Stimulated activated CD4-positive, alpha-beta T cell treated with anti-CD3 and anti-CD28 coated beads, Interleukin-15, amount 100 ng/mL, for 24 hours (primary cell): Measurements from ENCODE around the gene BFAR.
"Not testable (repeated sequence)": the region's sequence is repeated elsewhere in the genome, so short reads cannot be mapped to it uniquely, and the experiment has no call there.

Source experiments
- DNase-seq: peaks from one replicate; pipeline ENCODE4 v3.0.0-alpha.2; 2020

BFAR gene

GRCh38 chr16:14701859-14702258 lies 69.1 kb downstream of the BFAR start:
- DNase-seq, result not testable (repeated sequence)

- DNase-seq, result not testable (repeated sequence)
Measured at GRCh38 chr16:14702672-14703071, 69.9 kb downstream of the BFAR start.

DNA sequence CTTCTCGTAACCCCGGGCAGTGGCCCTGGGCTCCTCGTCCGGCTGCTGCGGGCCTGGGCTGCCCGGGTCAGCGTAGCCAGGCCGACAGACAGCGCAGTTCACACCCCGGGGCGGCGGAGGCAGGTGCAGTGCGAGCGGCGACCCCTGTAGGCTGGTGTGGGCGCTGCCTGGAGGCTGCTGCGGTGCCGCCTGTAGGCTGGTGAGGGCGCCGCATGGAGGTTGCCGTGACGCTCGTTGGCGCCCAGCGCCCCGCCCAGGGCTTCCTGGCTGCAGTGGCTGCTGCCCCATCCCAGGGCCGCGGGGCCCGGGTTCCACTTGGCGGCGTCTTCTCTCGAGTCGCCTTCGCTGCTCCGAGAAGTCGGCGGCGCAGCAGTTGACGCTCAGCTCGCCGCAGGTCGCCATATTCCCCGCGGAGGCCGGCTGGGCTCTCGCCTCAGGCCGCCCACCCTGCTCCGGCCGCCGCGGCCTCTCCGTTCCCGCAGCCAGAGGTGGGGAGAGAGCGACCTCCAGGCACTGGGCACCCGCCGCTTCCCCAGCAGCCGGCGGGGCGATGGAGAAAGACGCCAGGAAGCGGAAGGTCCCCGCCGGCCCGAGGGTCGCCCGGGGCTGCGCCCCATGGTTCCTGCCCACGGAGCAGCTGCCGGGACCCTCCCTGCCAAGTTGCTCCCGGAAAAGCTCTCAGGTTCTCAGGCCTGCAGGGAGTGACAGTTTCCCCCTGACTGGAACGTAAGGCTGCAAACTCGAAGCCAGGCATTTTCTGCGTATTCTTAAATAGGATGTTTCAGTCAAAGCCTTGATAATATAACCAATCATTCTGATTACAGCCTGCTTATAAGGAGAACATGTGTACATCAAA lies 70.6 kb downstream of the BFAR start, which contains the start of gene NPIPA3:
Gene NPIPA3, plus strand, starts transcription at position 256 of the 856 bp plus-strand sequence. CDS start 5,533 bp downstream, outside the sequence.
- DNase-seq, result not testable (repeated sequence)
